DOHH2 (cell line): ENCODE data around the gene CASS4.
A peak's percentile ranks its signal among the peaks of the same experiment; 100 is the strongest.

Source experiments
- H3F3A ChIP-seq: fragments of 200-600 bp; sonication (generic), shearing (Covaris generic); 2 replicates; pipeline ENCODE4 v1.6.0; 2016; ENCODE audit warnings: antibody characterized with exemption, mild to moderate bottlenecking; ENCODE audit not compliant: control insufficient read depth, insufficient read depth
- H3K27ac ChIP-seq: fragments of 200-600 bp; sonication (generic); 2 replicates; pipeline ENCODE4 v1.5.1; 2014; ENCODE audit warnings: low read depth, mild to moderate bottlenecking, low read length, moderate library complexity
- H3K27me3 ChIP-seq: fragments of 200-600 bp; sonication (generic); 2 replicates; pipeline ENCODE4 v1.6.1; 2014; ENCODE audit warnings: mild to moderate bottlenecking, low read length, mixed read lengths; ENCODE audit not compliant: control insufficient read depth
- H3K36me3 ChIP-seq: fragments of 200-600 bp; sonication (generic); 2 replicates; pipeline ENCODE4 v1.6.1; 2014; ENCODE audit warnings: mild to moderate bottlenecking, low read length, moderate library complexity, mixed read lengths; ENCODE audit not compliant: control insufficient read depth
- H3K4me1 ChIP-seq: fragments of 200-600 bp; sonication (generic); 2 replicates; pipeline ENCODE4 v1.6.1; 2014; ENCODE audit warnings: mild to moderate bottlenecking, low read length, mixed read lengths; ENCODE audit not compliant: control insufficient read depth
- H3K4me2 ChIP-seq: fragments of 200-600 bp; sonication (generic); 2 replicates; pipeline ENCODE4 v1.6.0; 2014; ENCODE audit warnings: mild to moderate bottlenecking, low read length, moderate library complexity
- H3K4me3 ChIP-seq: fragments of 200-600 bp; sonication (generic); 2 replicates; pipeline ENCODE4 v1.5.1; 2014; ENCODE audit warnings: mild to moderate bottlenecking, low read length, mixed read lengths
- H3K79me2 ChIP-seq: fragments of 200-600 bp; sonication (generic); 2 replicates; pipeline ENCODE4 v1.6.1; 2014; ENCODE audit warnings: mild to moderate bottlenecking, low read length, mixed read lengths; ENCODE audit not compliant: control insufficient read depth
- H3K9me2 ChIP-seq: fragments of 200-600 bp; sonication (generic); replicated peaks from 2 replicates; pipeline ENCODE4 v1.6.1; 2014; ENCODE audit warnings: mild to moderate bottlenecking, low read length, mixed read lengths; ENCODE audit not compliant: control insufficient read depth
- H3K9me3 ChIP-seq: fragments of 200-600 bp; sonication (generic); 2 replicates; pipeline ENCODE4 v1.6.1; 2014; ENCODE audit warnings: antibody characterized with exemption, low read length, mixed read lengths; ENCODE audit not compliant: control insufficient read depth, insufficient read depth
- H4K20me1 ChIP-seq: fragments of 200-600 bp; sonication (generic); 2 replicates; pipeline ENCODE4 v1.6.0; 2014; ENCODE audit warnings: low read depth, mild to moderate bottlenecking, antibody characterized with exemption, low read length, moderate library complexity; ENCODE audit not compliant: control insufficient read depth, insufficient read depth
- EZH2phosphoT487 ChIP-seq: fragments of 200-600 bp; sonication (generic); IDR thresholded peaks from 2 replicates; pipeline ENCODE4 v1.6.1; 2017; ENCODE audit warnings: borderline replicate concordance, mild to moderate bottlenecking, antibody characterized with exemption, low read length, moderate library complexity, mixed read lengths
- TF ChIP-seq, protein P1 (sequence below): fragments of 200-600 bp; sonication (generic); IDR thresholded peaks from one replicate; pipeline ENCODE4 v1.5.1; 2014; ENCODE audit warnings: antibody characterized with exemption, mild to moderate bottlenecking, low read depth, low read length; ENCODE audit not compliant: poor library complexity, severe bottlenecking

CASS4 gene

DNA sequence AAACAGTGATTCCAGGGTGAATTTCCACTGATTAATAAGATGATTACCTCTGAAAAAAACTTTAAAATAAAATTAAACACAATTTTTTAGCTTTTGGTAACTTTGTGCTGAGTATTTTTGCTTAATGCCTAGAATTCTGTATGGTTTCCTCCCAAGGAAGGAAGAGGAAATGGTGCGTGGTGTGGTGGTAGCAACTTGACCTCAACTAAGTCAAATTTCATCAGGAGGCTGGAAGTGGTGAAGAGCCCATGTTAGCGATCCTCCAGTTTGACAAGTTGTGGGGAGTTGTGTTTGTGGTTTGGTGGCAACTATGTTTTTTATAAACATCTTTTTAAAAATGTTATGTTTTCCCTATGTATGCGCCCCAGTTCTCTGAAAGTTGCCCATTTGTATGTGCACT lies 51.4 kb downstream of the CASS4 start:
- Histone ChIP-seq H3K27ac (no peak overlapping the region), H3K9me3 (no peaks in the 10 kb centered on the region), H4K20me1 (no peaks in the 10 kb centered on the region), H3K27me3 (peaks cover 7% of the 10 kb centered on the region; the same call in 1 of the 2 replicates), H3K36me3 (no peaks in the 10 kb centered on the region), H3K4me3 (no peak overlapping the region), H3K79me2 (peaks cover under 1% of the 10 kb centered on the region; the same call in 1 of the 2 replicates), H3K9me2 (no peaks in the 10 kb centered on the region), H3K4me2 (no peak overlapping the region), H3K4me1 (peaks cover 12% of the 10 kb centered on the region), H3F3A (no peaks in the 10 kb centered on the region; the same call in 1 of the 2 replicates)
- TF ChIP-seq, protein P1, sequence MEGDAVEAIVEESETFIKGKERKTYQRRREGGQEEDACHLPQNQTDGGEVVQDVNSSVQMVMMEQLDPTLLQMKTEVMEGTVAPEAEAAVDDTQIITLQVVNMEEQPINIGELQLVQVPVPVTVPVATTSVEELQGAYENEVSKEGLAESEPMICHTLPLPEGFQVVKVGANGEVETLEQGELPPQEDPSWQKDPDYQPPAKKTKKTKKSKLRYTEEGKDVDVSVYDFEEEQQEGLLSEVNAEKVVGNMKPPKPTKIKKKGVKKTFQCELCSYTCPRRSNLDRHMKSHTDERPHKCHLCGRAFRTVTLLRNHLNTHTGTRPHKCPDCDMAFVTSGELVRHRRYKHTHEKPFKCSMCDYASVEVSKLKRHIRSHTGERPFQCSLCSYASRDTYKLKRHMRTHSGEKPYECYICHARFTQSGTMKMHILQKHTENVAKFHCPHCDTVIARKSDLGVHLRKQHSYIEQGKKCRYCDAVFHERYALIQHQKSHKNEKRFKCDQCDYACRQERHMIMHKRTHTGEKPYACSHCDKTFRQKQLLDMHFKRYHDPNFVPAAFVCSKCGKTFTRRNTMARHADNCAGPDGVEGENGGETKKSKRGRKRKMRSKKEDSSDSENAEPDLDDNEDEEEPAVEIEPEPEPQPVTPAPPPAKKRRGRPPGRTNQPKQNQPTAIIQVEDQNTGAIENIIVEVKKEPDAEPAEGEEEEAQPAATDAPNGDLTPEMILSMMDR: no peak
- no peak for TF ChIP-seq EZH2phosphoT487

- Histone ChIP-seq H3K27me3 (peaks cover 7% of the 10 kb centered on the region; the same call in 1 of the 2 replicates), H3K36me3 (peaks cover 4% of the 10 kb centered on the region), H3K9me3 (no peaks in the 10 kb centered on the region), H3K27ac (no peak overlapping the region), H4K20me1 (peaks cover 5% of the 10 kb centered on the region; the same call in 1 of the 2 replicates), H3K4me2 (no peak overlapping the region), H3K79me2 (peaks cover 26% of the 10 kb centered on the region), H3K9me2 (no peaks in the 10 kb centered on the region), H3F3A (no peaks in the 10 kb centered on the region; the same call in 1 of the 2 replicates), H3K4me1 (peaks cover 24% of the 10 kb centered on the region), H3K4me3 (no peak overlapping the region)
- no peak for TF ChIP-seq EZH2phosphoT487
- TF ChIP-seq, protein P1: no peak
Observed at GRCh38 chr20:56465997-56466396, 53.9 kb downstream of the CASS4 start.

GRCh38 chr20:56467968-56468315 lies 55.9 kb downstream of the CASS4 start:
- Histone ChIP-seq H3K27me3 (no peaks in the 10 kb centered on the region), H3K4me2 (peak overlapping the region; percentile 98), H3F3A (no peaks in the 10 kb centered on the region; the same call in 1 of the 2 replicates), H3K4me1 (peaks cover 24% of the 10 kb centered on the region), H4K20me1 (peaks cover 5% of the 10 kb centered on the region; the same call in 1 of the 2 replicates), H3K36me3 (peaks cover 7% of the 10 kb centered on the region), H3K9me3 (no peaks in the 10 kb centered on the region), H3K79me2 (peaks cover 34% of the 10 kb centered on the region), H3K9me2 (no peaks in the 10 kb centered on the region), H3K4me3 (peak overlapping the region; percentile 85), H3K27ac (no peak overlapping the region)
- TF ChIP-seq, protein P1: no peak
- TF ChIP-seq EZH2phosphoT487: no peak
